GM12878 (cell line): Measurements from ENCODE around the gene MALT1. TPM values are rescaled to one million over a fixed set of nuclear protein-coding genes. Genes with fewer than 3 reads are reported as not detected.

Source experiments
- ATAC-seq: fragments of 200-7000 bp; cut with Tn5 transposase; 3 replicates; pipeline ENCODE4 v1.9.1; 2020; ENCODE audit warnings: mild to moderate bottlenecking, moderate library complexity
- BruUV-seq: library from RNA; stranded (reverse); fragments of 400-500 nt; replicated peaks from 2 replicates; lab custom pipeline; 2021; lab: Mats Ljungman, UMichigan
- CTCF ChIA-PET: fragments of 300-600 bp; sonication (Branson Sonifier 250); formaldehyde crosslinking; extraction: SDS; loops from one replicate; lab custom pipeline; 2021; ENCODE audit warnings: inconsistent platforms; lab: Yijun Ruan, JAX
- POLR2A ChIA-PET: fragments of 350-600 bp; formaldehyde crosslinking; extraction: SDS; loops from one replicate; lab custom pipeline; 2021; ENCODE audit warnings: inconsistent platforms; lab: Charles Lee
- RAD21 ChIA-PET: fragments of 300-600 bp; sonication (Branson Sonifier 250); formaldehyde crosslinking; loops from one replicate; lab custom pipeline; 2023; ENCODE audit warnings: antibody characterized with exemption; ENCODE audit not compliant: unreplicated experiment; lab: Charles Lee
- SMC1A ChIA-PET: fragments of 300-600 bp; sonication (Branson Sonifier 250); formaldehyde crosslinking; loops from one replicate; lab custom pipeline; 2023; ENCODE audit not compliant: unreplicated experiment, uncharacterized antibody; lab: Charles Lee
- DNase-seq: peaks from one replicate; pipeline ENCODE4 v3.0.0-alpha.2; 2011; ENCODE audit warnings: low read depth, low spot score
- FAIRE-seq: peaks from 3 replicates; lab custom pipeline; 2011; peaks lifted over from hg19 to GRCh38; lab: Jason Lieb, UNC
- H2AFZ ChIP-seq: 2 replicates; pipeline ENCODE4 v1.6.0; 2011; ENCODE audit warnings: low read depth, low read length, control low read depth; ENCODE audit not compliant: control insufficient read depth
- H3K27ac ChIP-seq: 2 replicates; pipeline ENCODE4 v1.5.1; 2011; ENCODE audit warnings: control low read depth; ENCODE audit not compliant: control insufficient read depth, insufficient read depth
- H3K27me3 ChIP-seq, 2 experiments: replicated peaks in 1 of 2; 2 replicates each; pipeline versions ENCODE4 v1.6.0 to v1.6.1; 2011; ENCODE audit warnings: low read length in 1 of 2; ENCODE audit not compliant: control insufficient read depth in 2 of 2, insufficient read depth in 2 of 2
- H3K36me3 ChIP-seq, 2 experiments: 2 replicates each; pipeline ENCODE4 v1.5.1; 2011; ENCODE audit warnings: low read length in 1 of 2; ENCODE audit not compliant: control insufficient read depth in 2 of 2, insufficient read depth in 2 of 2
- H3K4me1 ChIP-seq: 2 replicates; pipeline ENCODE4 v1.6.1; 2011; ENCODE audit warnings: mild to moderate bottlenecking, low read length, moderate library complexity, mixed read lengths; ENCODE audit not compliant: control insufficient read depth, insufficient read depth
- H3K4me2 ChIP-seq: 2 replicates; pipeline ENCODE4 v1.6.0; 2011; ENCODE audit warnings: control low read depth; ENCODE audit not compliant: control insufficient read depth, insufficient read depth
- H3K4me3 ChIP-seq: fragments of 200-600 bp; sonication (generic); 2 replicates; pipeline ENCODE4 v1.5.1; 2016
- H3K79me2 ChIP-seq: 2 replicates; pipeline ENCODE4 v1.6.0; 2011; ENCODE audit warnings: low read length; ENCODE audit not compliant: control insufficient read depth, insufficient read depth
- H3K9ac ChIP-seq: 2 replicates; pipeline ENCODE4 v1.8.0; 2011; ENCODE audit warnings: low read length, control low read depth, mixed read lengths; ENCODE audit not compliant: control insufficient read depth, insufficient read depth
- H3K9me3 ChIP-seq: replicated peaks from 3 replicates; pipeline ENCODE4 v1.5.1; 2011; ENCODE audit warnings: mild to moderate bottlenecking, low read length; ENCODE audit not compliant: control insufficient read depth, insufficient read depth
- H4K20me1 ChIP-seq: 2 replicates; pipeline ENCODE4 v1.6.0; 2011; ENCODE audit not compliant: control insufficient read depth, insufficient read depth
- BCL11A ChIP-seq: IDR thresholded peaks from 2 replicates; pipeline ENCODE4 v1.6.1; 2011; ENCODE audit warnings: low read depth, low read length
- BRCA1 ChIP-seq: IDR thresholded peaks from 2 replicates; pipeline ENCODE4 v1.6.1; 2011; ENCODE audit warnings: low read depth, low read length, improper control_type of control experiment
- CBX5 ChIP-seq: sonication (generic); IDR thresholded peaks from 2 replicates; pipeline ENCODE4 v1.6.1; 2016; ENCODE audit warnings: low read depth, moderate library complexity, mild to moderate bottlenecking, inconsistent platforms
- CHD4 ChIP-seq: fragments of 200-600 bp; sonication (generic); IDR thresholded peaks from 2 replicates; pipeline ENCODE4 v1.6.1; 2016; ENCODE audit warnings: mild to moderate bottlenecking
- GABPA ChIP-seq: IDR thresholded peaks from 2 replicates; pipeline ENCODE4 v1.6.1; 2014; ENCODE audit warnings: antibody characterized with exemption, low read depth, mild to moderate bottlenecking, inconsistent platforms
- IKZF2 ChIP-seq, 2 experiments: fragments of 450-650 bp; IDR thresholded peaks; 2 replicates each; pipeline ENCODE4 v1.6.1; 2017; ENCODE audit warnings: mild to moderate bottlenecking in 2 of 2, moderate library complexity in 2 of 2
- PML ChIP-seq: IDR thresholded peaks from 2 replicates; pipeline ENCODE4 v1.6.1; 2012; ENCODE audit warnings: low read length, inconsistent platforms
- RFX5 ChIP-seq: IDR thresholded peaks from 2 replicates; pipeline ENCODE4 v1.6.1; 2011; ENCODE audit warnings: low read depth, low read length, improper control_type of control experiment
- SMAD1 ChIP-seq: fragments of 450-650 bp; IDR thresholded peaks from 2 replicates; pipeline ENCODE4 v1.6.1; 2018; ENCODE audit warnings: mild to moderate bottlenecking, low read depth; ENCODE audit not compliant: partially characterized antibody
- SMAD5 ChIP-seq: IDR thresholded peaks from 2 replicates; pipeline ENCODE4 v1.6.1; 2016; ENCODE audit warnings: antibody characterized with exemption, low read depth
- SUZ12 ChIP-seq: fragments of 200-600 bp; sonication (generic); IDR thresholded peaks from one replicate; pipeline ENCODE4 v1.6.1; 2018; ENCODE audit warnings: antibody characterized with exemption, mild to moderate bottlenecking; ENCODE audit not compliant: unreplicated experiment
- TCF12 ChIP-seq: IDR thresholded peaks from 2 replicates; pipeline ENCODE4 v1.6.1; 2011; ENCODE audit warnings: low read depth, mild to moderate bottlenecking, low read length
- TCF7 ChIP-seq: IDR thresholded peaks from 2 replicates; pipeline ENCODE4 v1.6.1; 2014; ENCODE audit warnings: antibody characterized with exemption, borderline replicate concordance
- ZSCAN29 ChIP-seq: fragments of 450-650 bp; IDR thresholded peaks from 2 replicates; pipeline ENCODE4 v1.6.1; 2017; ENCODE audit warnings: mild to moderate bottlenecking, moderate library complexity
- WGBS: methylation state at CpG from one replicate; pipeline ENCODE4 v1.1.6; 2016; ENCODE audit warnings: low lambda C conversion rate; ENCODE audit not compliant: insufficient replicate concordance, insufficient coverage; ENCODE audit errors: missing lambda C conversion rate; 5-methylcytosine and 5-hydroxymethylcytosine counted together
- in situ Hi-C: fragments of 300-500 bp; cut with MboI; formaldehyde crosslinking; loops from 9 replicates; pipeline ENCODE4 v1.14.3; 2018; ENCODE audit warnings: mixed read lengths
- intact Hi-C: fragments of 100-400 bp; cut with micrococcal nuclease; formaldehyde crosslinking; loops from one replicate; pipeline ENCODE4 v1.14.2; 2022; ENCODE audit not compliant: unreplicated experiment
- polyA plus RNA-seq, 11 experiments: library from polyadenylated mRNA; depleted of rRNA in 4 of 11; unstranded in 6 of 11; stranded (reverse) in 5 of 11; fragments of >200 nt; fragmentation: Nextera tagmentation in 4 of 11; fragmentation: Illumina TruSeq in 1 of 11; extraction: Ambion mirVana in 4 of 11; extraction: Trizol in 1 of 11; gene quantifications; 1 replicate in 1 of 11; 2 replicates in 10 of 11; pipeline versions ENCODE4 v1.2.1 to v1.2.3, GENCODE V29; 2011 to 2016; ENCODE audit warnings: inconsistent platforms in 2 of 11, missing spikeins in 2 of 11, low read depth in 1 of 11
- total RNA-seq, 4 experiments: library from RNA; depleted of rRNA in 3 of 4; stranded (reverse); fragments of >200 nt in 3 of 4; fragmentation: Illumina TruSeq in 1 of 4; extraction: Trizol in 1 of 4; gene quantifications; 2 replicates each; pipeline versions ENCODE4 v1.2.1 to v1.2.3, GENCODE V29; 2013 to 2021
- TF ChIP-seq, protein P1 (sequence below): fragments of 450-650 bp; IDR thresholded peaks from 2 replicates; pipeline ENCODE4 v1.6.1; 2017; ENCODE audit warnings: mild to moderate bottlenecking, moderate library complexity

MALT1 gene
- total and polyA plus RNA-seq, 10 of the 15 experiments (the other 5 are each of a cell fraction or from before 2014, with no cell fraction given), result 17.6 to 126 (median 45.4) TPM

- ChIA-PET RAD21 (interaction anchor here (0.6 to 2.1 kb wide), 4 partner anchors 71 to 1059 kb away, joined by 3 to 7 read pairs (median 4); no protein-coding TSS in a partner anchor), SMC1A (interaction anchor here (0.9 to 2.2 kb wide), 11 partner anchors 9 to 163 kb away, joined by 3 to 8 read pairs (median 4); partner anchors contain the start of gene MALT1), CTCF (interaction anchor here (0.6 to 3.0 kb wide), 11 partner anchors 11 to 197 kb away, joined by 3 to 17 read pairs (median 3); partner anchors contain the start of gene MALT1), POLR2A (interaction anchor here (0.6 to 1.2 kb wide), 6 partner anchors 9 to 169 kb away, joined by 3 to 7 read pairs (median 4); partner anchors contain the start of gene MALT1)
- FAIRE-seq (no peak), ATAC-seq (no peak), DNase-seq (no peak)
- in situ Hi-C loops (no loop called here), intact Hi-C loops (no loop called here)
- H3K9me3 ChIP-seq, result no peaks in the 10 kb centered on the region
- peaks cover 65% of the 10 kb centered on the region for H3K79me2 ChIP-seq
- H3K27me3 ChIP-seq, result no peaks in the 10 kb centered on the region
- TF ChIP-seq, protein P1, sequence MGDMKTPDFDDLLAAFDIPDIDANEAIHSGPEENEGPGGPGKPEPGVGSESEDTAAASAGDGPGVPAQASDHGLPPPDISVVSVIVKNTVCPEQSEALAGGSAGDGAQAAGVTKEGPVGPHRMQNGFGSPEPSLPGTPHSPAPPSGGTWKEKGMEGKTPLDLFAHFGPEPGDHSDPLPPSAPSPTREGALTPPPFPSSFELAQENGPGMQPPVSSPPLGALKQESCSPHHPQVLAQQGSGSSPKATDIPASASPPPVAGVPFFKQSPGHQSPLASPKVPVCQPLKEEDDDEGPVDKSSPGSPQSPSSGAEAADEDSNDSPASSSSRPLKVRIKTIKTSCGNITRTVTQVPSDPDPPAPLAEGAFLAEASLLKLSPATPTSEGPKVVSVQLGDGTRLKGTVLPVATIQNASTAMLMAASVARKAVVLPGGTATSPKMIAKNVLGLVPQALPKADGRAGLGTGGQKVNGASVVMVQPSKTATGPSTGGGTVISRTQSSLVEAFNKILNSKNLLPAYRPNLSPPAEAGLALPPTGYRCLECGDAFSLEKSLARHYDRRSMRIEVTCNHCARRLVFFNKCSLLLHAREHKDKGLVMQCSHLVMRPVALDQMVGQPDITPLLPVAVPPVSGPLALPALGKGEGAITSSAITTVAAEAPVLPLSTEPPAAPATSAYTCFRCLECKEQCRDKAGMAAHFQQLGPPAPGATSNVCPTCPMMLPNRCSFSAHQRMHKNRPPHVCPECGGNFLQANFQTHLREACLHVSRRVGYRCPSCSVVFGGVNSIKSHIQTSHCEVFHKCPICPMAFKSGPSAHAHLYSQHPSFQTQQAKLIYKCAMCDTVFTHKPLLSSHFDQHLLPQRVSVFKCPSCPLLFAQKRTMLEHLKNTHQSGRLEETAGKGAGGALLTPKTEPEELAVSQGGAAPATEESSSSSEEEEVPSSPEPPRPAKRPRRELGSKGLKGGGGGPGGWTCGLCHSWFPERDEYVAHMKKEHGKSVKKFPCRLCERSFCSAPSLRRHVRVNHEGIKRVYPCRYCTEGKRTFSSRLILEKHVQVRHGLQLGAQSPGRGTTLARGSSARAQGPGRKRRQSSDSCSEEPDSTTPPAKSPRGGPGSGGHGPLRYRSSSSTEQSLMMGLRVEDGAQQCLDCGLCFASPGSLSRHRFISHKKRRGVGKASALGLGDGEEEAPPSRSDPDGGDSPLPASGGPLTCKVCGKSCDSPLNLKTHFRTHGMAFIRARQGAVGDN, result no peak
- no peak for TF ChIP-seq GABPA
- TF ChIP-seq SMAD1, result no peak
- TF ChIP-seq CHD4, result no peak
- TF ChIP-seq TCF12, result no peak
- no peak for TF ChIP-seq RFX5
- TF ChIP-seq TCF7, result no peak
- TF ChIP-seq ZSCAN29, result no peak
- TF ChIP-seq IKZF2 (IDR thresholded peaks at IDR 0.05), result no peak
- TF ChIP-seq SUZ12, result no peak
- TF ChIP-seq SMAD5, result no peak
- no peak for TF ChIP-seq PML
- TF ChIP-seq BCL11A, result no peak
- TF ChIP-seq BRCA1, result no peak
- TF ChIP-seq CBX5, result no peak
- H2AFZ ChIP-seq, result no peak overlapping the region
- H3K27ac ChIP-seq, result no peak overlapping the region
- no peak overlapping the region for H3K4me2 ChIP-seq
- no peak overlapping the region for H3K9ac ChIP-seq
- H3K4me3 ChIP-seq, result no peak overlapping the region
- WGBS, result 67% methylated on average over 6 of the region's 6 CpGs
- BruUV-seq, result TSS peak; percentile 49
- H4K20me1 ChIP-seq, result no peaks in the 10 kb centered on the region
- H3K4me1 ChIP-seq, result peaks cover 6% of the 10 kb centered on the region
- H3K36me3 ChIP-seq, result peaks cover 19 to 35% of the 10 kb centered on the region in 2 experiments
Observed at GRCh38 chr18:58692422-58693185, 21.3 kb downstream of the MALT1 start.
